ENCODE data around the gene PPFIA1. TPM values are rescaled to one million over a fixed set of nuclear protein-coding genes. Genes with fewer than 3 reads are reported as not detected.

The PPFIA1 gene
- total RNA-seq, 2 experiments from 2014 or later, result 34.6 to 53.9 TPM

- no peaks in the 10 kb centered on the region for H3K79me2 ChIP-seq (ENCODE audit: insufficient read depth, low read depth, low read length)
- CTCF ChIA-PET (ENCODE audit: unreplicated experiment), result no interaction called here
Observed at GRCh38 chr11:70302419-70302752, 31.9 kb downstream of the PPFIA1 start.

GRCh38 chr11:70303070-70303469 is 32.6 kb downstream of the PPFIA1 start:
- no peak overlapping the region for H3K27ac ChIP-seq (ENCODE audit: low read depth, low read length, poor library complexity, severe bottlenecking)
- no TSS peak for BruUV-seq (replicated peaks)
- CTCF ChIA-PET (ENCODE audit: unreplicated experiment), result no interaction called here
- POLR2A ChIA-PET, result interaction anchor here (0.7 kb wide), 1 partner anchor 16 kb away, joined by 4 read pairs; no protein-coding TSS in a partner anchor
- H3K9me2 ChIP-seq (ENCODE audit: insufficient read depth, low read length), result no peaks in the 10 kb centered on the region
- intact Hi-C loops (cut with micrococcal nuclease; ENCODE audit: unreplicated experiment), result no loop called here
- H3K4me1 ChIP-seq (ENCODE audit: insufficient read depth, low read length, poor library complexity, severe bottlenecking), result peaks cover 1% of the 10 kb centered on the region
- peaks cover 40% of the 10 kb centered on the region for H3K36me3 ChIP-seq (ENCODE audit: insufficient read depth, low read length)
- no peak overlapping the region for H3K4me2 ChIP-seq (ENCODE audit: low read length)
- DNase-seq (ENCODE audit: low spot score), result no peak
- no peak overlapping the region for H2AFZ ChIP-seq (ENCODE audit: low read length)
- no peaks in the 10 kb centered on the region for H3K9me3 ChIP-seq (ENCODE audit: low read length)
- no peaks in the 10 kb centered on the region for H3K79me2 ChIP-seq (ENCODE audit: insufficient read depth, low read depth, low read length)
- no peaks in the 10 kb centered on the region for H4K20me1 ChIP-seq (ENCODE audit: insufficient read depth, low read length)
- no peak for TF ChIP-seq EZH2phosphoT487 (IDR thresholded peaks at IDR 0.05; ENCODE audit: borderline replicate concordance, low read depth, low read length)
- no peak for TF ChIP-seq CTCF (conservative IDR thresholded peaks at IDR 0.05; ENCODE audit: low read length)
- no peak overlapping the region for H3K4me3 ChIP-seq (ENCODE audit: low read depth, low read length, poor library complexity, severe bottlenecking)

More at GRCh38 chr11:70302419-70302752, 31.9 kb downstream of the PPFIA1 start:
- peaks cover 42% of the 10 kb centered on the region for H3K36me3 ChIP-seq (ENCODE audit: insufficient read depth, low read length)
- H3K4me3 ChIP-seq (ENCODE audit: low read depth, low read length, poor library complexity, severe bottlenecking), result no peak overlapping the region
- H2AFZ ChIP-seq (ENCODE audit: low read length), result no peak overlapping the region
- H3K9me2 ChIP-seq (ENCODE audit: insufficient read depth, low read length), result no peaks in the 10 kb centered on the region
- H3K9me3 ChIP-seq (ENCODE audit: low read length), result no peaks in the 10 kb centered on the region
- POLR2A ChIA-PET, result interaction anchor here (0.7 kb wide), 1 partner anchor 15 kb away, joined by 4 read pairs; no protein-coding TSS in a partner anchor
- peaks cover 6% of the 10 kb centered on the region for H3K4me1 ChIP-seq (ENCODE audit: insufficient read depth, low read length, poor library complexity, severe bottlenecking)
- no peak for TF ChIP-seq EZH2phosphoT487 (IDR thresholded peaks at IDR 0.05; ENCODE audit: borderline replicate concordance, low read depth, low read length)
- no peak for TF ChIP-seq CTCF (conservative IDR thresholded peaks at IDR 0.05; ENCODE audit: low read length)
- intact Hi-C loops (cut with micrococcal nuclease; ENCODE audit: unreplicated experiment), result no loop called here
- no peak for DNase-seq (ENCODE audit: low spot score)
- H3K4me2 ChIP-seq (ENCODE audit: low read length), result no peak overlapping the region
- BruUV-seq (replicated peaks), result no TSS peak
- H4K20me1 ChIP-seq (ENCODE audit: insufficient read depth, low read length), result no peaks in the 10 kb centered on the region
- H3K27ac ChIP-seq (ENCODE audit: low read depth, low read length, poor library complexity, severe bottlenecking), result no peak overlapping the region

- Histone ChIP-seq H3K4me2 (ENCODE audit: low read length) (no peak overlapping the region), H3K36me3 (ENCODE audit: insufficient read depth, low read length) (peaks cover 36% of the 10 kb centered on the region), H4K20me1 (ENCODE audit: insufficient read depth, low read length) (no peaks in the 10 kb centered on the region), H3K4me1 (ENCODE audit: insufficient read depth, low read length, poor library complexity, severe bottlenecking) (no peaks in the 10 kb centered on the region), H3K27ac (ENCODE audit: low read depth, low read length, poor library complexity, severe bottlenecking) (no peak overlapping the region), H3K4me3 (ENCODE audit: low read depth, low read length, poor library complexity, severe bottlenecking) (no peak overlapping the region), H3K9me3 (ENCODE audit: low read length) (no peaks in the 10 kb centered on the region), H3K9me2 (ENCODE audit: insufficient read depth, low read length) (no peaks in the 10 kb centered on the region), H2AFZ (ENCODE audit: low read length) (no peak overlapping the region), H3K79me2 (ENCODE audit: insufficient read depth, low read depth, low read length) (no peaks in the 10 kb centered on the region)
- TF ChIP-seq CTCF (conservative IDR thresholded peaks at IDR 0.05; ENCODE audit: low read length) (no peak), EZH2phosphoT487 (IDR thresholded peaks at IDR 0.05; ENCODE audit: borderline replicate concordance, low read depth, low read length) (no peak)
- no TSS peak for BruUV-seq (replicated peaks)
- CTCF ChIA-PET (ENCODE audit: unreplicated experiment), result no interaction called here
- intact Hi-C loops (cut with micrococcal nuclease; ENCODE audit: unreplicated experiment), result no loop called here
- POLR2A ChIA-PET, result no interaction called here
- no peak for DNase-seq (ENCODE audit: low spot score)
Observed at GRCh38 chr11:70304208-70304603, 33.7 kb downstream of the PPFIA1 start.
